Right lobe of liver (tissue), 4 donors: ENCODE results near the gene KAZN.

Source experiments
- POLR2A ChIP-seq: fragments of 450-650 bp; IDR thresholded peaks from one replicate; pipeline ENCODE4 v1.6.1; 2017; ENCODE audit warnings: antibody characterized with exemption, mild to moderate bottlenecking
- TF ChIP-seq, protein P1 (sequence below), 4 donors: fragments of 200-600 bp in 3 of 4; fragments of 450-650 bp in 1 of 4; IDR thresholded peaks; one replicate each; pipeline versions ENCODE4 v1.5.1 to v1.8.0; 2016 to 2022; ENCODE audit warnings: antibody characterized with exemption in 4 of 4, mild to moderate bottlenecking in 2 of 4
- donor health status: DM: no; HTN: no; CAD: no.
- donor health status: DM: no; HTN: no; CAD: no.
- donor health status: DM: no; HTN: yes; CAD: no.

DNA sequence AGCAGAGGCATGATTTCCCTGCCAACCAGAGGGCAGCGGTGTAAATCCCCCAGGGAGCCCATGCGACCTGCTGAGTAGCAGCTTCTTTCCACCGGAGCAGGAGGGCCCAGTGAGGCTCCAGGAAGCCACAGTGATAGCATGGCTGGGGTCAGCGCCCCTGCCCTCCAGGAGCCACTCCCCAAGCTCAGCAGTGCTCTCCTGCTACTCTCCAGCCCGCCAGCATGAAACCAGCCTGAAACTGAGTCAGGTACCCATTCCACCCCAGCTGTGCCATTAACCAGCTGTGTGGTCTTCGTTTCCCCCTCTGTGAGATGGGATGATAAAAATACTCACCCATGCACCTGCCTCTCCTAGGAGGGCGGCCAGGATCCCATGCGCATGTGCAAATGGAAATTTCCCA, 431.3 kb downstream of the KAZN start:
- TF ChIP-seq, protein P1, sequence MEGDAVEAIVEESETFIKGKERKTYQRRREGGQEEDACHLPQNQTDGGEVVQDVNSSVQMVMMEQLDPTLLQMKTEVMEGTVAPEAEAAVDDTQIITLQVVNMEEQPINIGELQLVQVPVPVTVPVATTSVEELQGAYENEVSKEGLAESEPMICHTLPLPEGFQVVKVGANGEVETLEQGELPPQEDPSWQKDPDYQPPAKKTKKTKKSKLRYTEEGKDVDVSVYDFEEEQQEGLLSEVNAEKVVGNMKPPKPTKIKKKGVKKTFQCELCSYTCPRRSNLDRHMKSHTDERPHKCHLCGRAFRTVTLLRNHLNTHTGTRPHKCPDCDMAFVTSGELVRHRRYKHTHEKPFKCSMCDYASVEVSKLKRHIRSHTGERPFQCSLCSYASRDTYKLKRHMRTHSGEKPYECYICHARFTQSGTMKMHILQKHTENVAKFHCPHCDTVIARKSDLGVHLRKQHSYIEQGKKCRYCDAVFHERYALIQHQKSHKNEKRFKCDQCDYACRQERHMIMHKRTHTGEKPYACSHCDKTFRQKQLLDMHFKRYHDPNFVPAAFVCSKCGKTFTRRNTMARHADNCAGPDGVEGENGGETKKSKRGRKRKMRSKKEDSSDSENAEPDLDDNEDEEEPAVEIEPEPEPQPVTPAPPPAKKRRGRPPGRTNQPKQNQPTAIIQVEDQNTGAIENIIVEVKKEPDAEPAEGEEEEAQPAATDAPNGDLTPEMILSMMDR (IDR thresholded peaks at IDR 0.05), result no peak
- no peak for TF ChIP-seq POLR2A
